Melanocyte of skin (primary cell): ENCODE data around the gene TRIM48. TPM values are rescaled to one million over a fixed set of nuclear protein-coding genes. Genes with fewer than 3 reads are reported as not detected.

Source experiments
- small RNA-seq, 2 donors: library from RNA; depleted of rRNA; stranded (forward); fragments of <200 nt; gene quantifications; one replicate each; pipeline ENCODE3, GENCODE V24; 2012
- total RNA-seq, 2 donors: library from RNA; depleted of rRNA; stranded (reverse); fragments of >200 nt; gene quantifications; 2 replicates each; pipeline ENCODE4 v1.2.3, GENCODE V29; 2012

TRIM48 gene
- not detected for total RNA-seq

GRCh38 chr11:55261855-55262254 is at the start of gene TRIM48:
TRIM48 (plus strand) TSS chr11:55262155; CDS start chr11:55262268, 113 bp downstream.

Small RNA genes lying within 50 kb of the gene (small RNA-seq; reads per million reads assigned to genes)
- gene AP005597.4: 0 reads per million in 2 donors

Other genes starting within 250 kb of the TRIM48 start
- gene OR4A16, start 81.0 kb downstream of the TRIM48 start, total RNA-seq: not detected
- not detected for gene OR4A15, start 105.8 kb downstream of the TRIM48 start, total RNA-seq